HepG2 (cell line): ENCODE data around the gene ST3GAL2. TPM values are rescaled to one million over a fixed set of nuclear protein-coding genes. Genes with fewer than 3 reads are reported as not detected.

Experiments used
- ARID3A ChIP-seq: IDR thresholded peaks from 2 replicates; pipeline ENCODE4 v1.6.1; 2012; ENCODE audit warnings: low read depth, low read length, improper control_type of control experiment
- KIAA2018 ChIP-seq: sonication (generic); formaldehyde crosslinking; IDR thresholded peaks from 2 replicates; pipeline ENCODE4 v1.5.0; 2020; ENCODE audit warnings: mild to moderate bottlenecking, missing genetic modification reagents, borderline replicate concordance
- MTF1 ChIP-seq: sonication (generic); formaldehyde crosslinking; IDR thresholded peaks from 2 replicates; pipeline ENCODE4 v1.5.0; 2020; ENCODE audit warnings: missing genetic modification reagents
- NFE2L1 ChIP-seq: sonication (generic); formaldehyde crosslinking; IDR thresholded peaks from 2 replicates; pipeline ENCODE4 v1.4.0; 2020; ENCODE audit warnings: missing genetic modification reagents, mild to moderate bottlenecking, borderline replicate concordance
- PAWR ChIP-seq: sonication (generic); formaldehyde crosslinking; IDR thresholded peaks from 2 replicates; pipeline ENCODE4 v1.4.0; 2020; ENCODE audit warnings: missing genetic modification reagents, mild to moderate bottlenecking, borderline replicate concordance
- POLR2G ChIP-seq: fragments of 200-400 bp; formaldehyde crosslinking; IDR thresholded peaks from 2 replicates; pipeline ENCODE4 v1.6.1; 2018; ENCODE audit warnings: mild to moderate bottlenecking, low read depth, low read length, moderate library complexity
- RFX1 ChIP-seq: fragments of 450-650 bp; IDR thresholded peaks from 2 replicates; pipeline ENCODE4 v1.6.1; 2017
- ZFP1 ChIP-seq: IDR thresholded peaks from 2 replicates; pipeline ENCODE4 v1.6.1; 2016
- ZFP62 ChIP-seq: sonication (generic); formaldehyde crosslinking; IDR thresholded peaks from 2 replicates; pipeline ENCODE4 v1.4.0; 2020; ENCODE audit warnings: missing genetic modification reagents
- ZNF280D ChIP-seq: sonication (generic); formaldehyde crosslinking; IDR thresholded peaks from 2 replicates; pipeline ENCODE4 v1.5.1; 2020; ENCODE audit warnings: mild to moderate bottlenecking, missing genetic modification reagents
- ZNF33A ChIP-seq: sonication (generic); formaldehyde crosslinking; IDR thresholded peaks from 2 replicates; pipeline ENCODE4 v1.5.1; 2020; ENCODE audit warnings: missing genetic modification reagents, mild to moderate bottlenecking, moderate library complexity, borderline replicate concordance
- ZNF530 ChIP-seq: sonication (generic); formaldehyde crosslinking; IDR thresholded peaks from 2 replicates; pipeline ENCODE4 v1.5.0; 2020; ENCODE audit warnings: low read depth, mild to moderate bottlenecking, missing genetic modification reagents
- ZNF614 ChIP-seq: IDR thresholded peaks from 2 replicates; pipeline ENCODE4 v1.6.1; 2018; ENCODE audit warnings: missing biosample characterization, missing genetic modification reagents, inconsistent platforms, borderline replicate concordance
- ZNF678 ChIP-seq: sonication (generic); formaldehyde crosslinking; IDR thresholded peaks from 2 replicates; pipeline ENCODE4 v1.4.0; 2020; ENCODE audit warnings: mild to moderate bottlenecking, missing genetic modification reagents
- ZNF747 ChIP-seq: sonication (generic); formaldehyde crosslinking; IDR thresholded peaks from 2 replicates; pipeline ENCODE4 v1.8.1; 2023; ENCODE audit warnings: missing genetic modification reagents, mild to moderate bottlenecking, borderline replicate concordance
- ZNF83 ChIP-seq: sonication (generic); formaldehyde crosslinking; IDR thresholded peaks from 2 replicates; pipeline ENCODE4 v1.4.0; 2020; ENCODE audit warnings: missing genetic modification reagents, mild to moderate bottlenecking, borderline replicate concordance
- polyA plus RNA-seq, 8 experiments: library from polyadenylated mRNA; depleted of rRNA in 3 of 8; stranded (reverse) in 7 of 8; unstranded in 1 of 8; fragments of >200 nt; fragmentation: Illumina TruSeq in 4 of 8; extraction: Trizol in 4 of 8; gene quantifications; 2 replicates each; pipeline versions ENCODE4 v1.2.1 to v1.2.3, GENCODE V29; 2011 to 2016; ENCODE audit warnings: low read depth in 4 of 8, missing spikeins in 1 of 8, mixed read lengths in 1 of 8; ENCODE audit not compliant: insufficient read depth in 1 of 8
- total RNA-seq, 5 experiments: library from RNA; depleted of rRNA; stranded (reverse); fragments of >200 nt; fragmentation: Illumina TruSeq; extraction: Trizol; gene quantifications; 2 replicates each; pipeline ENCODE4 v1.2.3, GENCODE V29; 2016; ENCODE audit warnings: low read depth in 1 of 5

The ST3GAL2 gene
- total and polyA plus RNA-seq, 2 of the 13 experiments (the other 11 are each of a cell fraction or from before 2014, with no cell fraction given) = 16.3 to 24.9 TPM

- TF ChIP-seq ARID3A (peak; percentile 72), MTF1 (CRISPR knock-in tag) (no peak), ZNF33A (CRISPR knock-in tag) (no peak), ZNF280D (CRISPR knock-in tag) (peak; percentile 81), ZNF530 (CRISPR knock-in tag) (no peak), NFE2L1 (CRISPR knock-in tag) (0 out of 2 replicates have a peak, but pooled peaks have one; percentile 53), PAWR (CRISPR knock-in tag) (0 out of 2 replicates have a peak, but pooled peaks have one; percentile 64), ZFP1 (CRISPR knock-in tag) (peak; percentile 94), ZNF614 (peak; percentile 90), ZNF83 (peak; percentile 82), KIAA2018 (CRISPR knock-in tag) (no peak), ZNF747 (CRISPR knock-in tag) (peak; percentile 98), ZFP62 (CRISPR knock-in tag) (no peak), ZNF678 (CRISPR knock-in tag) (0 out of 2 replicates have a peak, but pooled peaks have one; percentile 52), RFX1 (no peak), POLR2G (peak; percentile 87)
Observed at GRCh38 chr16:70428178-70428998, 10.5 kb downstream of the ST3GAL2 start (continued).
